GM21529 (cell line): ENCODE results near the gene PAFAH1B1.
"Not testable (repeated sequence)": the region's sequence is repeated elsewhere in the genome, so short reads cannot be mapped to it uniquely, and the experiment has no call there.

ENCODE experiments used
- ATAC-seq: cut with Tn5 transposase; IDR thresholded peaks from one replicate; pipeline ENCODE4 v1.9.1; 2021; ENCODE audit not compliant: unreplicated experiment

Gene PAFAH1B1

GRCh38 chr17:2592971-2593820 is at the start of gene PAFAH1B1:
PAFAH1B1 (plus strand) TSS chr17:2593654; CDS start chr17:2638289, 44,635 bp downstream.
- peak; percentile 81 for ATAC-seq

- no peak for ATAC-seq
Measured at GRCh38 chr17:2545393-2545792, 48.1 kb upstream of the PAFAH1B1 start.

GRCh38 chr17:2547176-2547575 is 46.3 kb upstream of the PAFAH1B1 start:
- no peak for ATAC-seq

DNA sequence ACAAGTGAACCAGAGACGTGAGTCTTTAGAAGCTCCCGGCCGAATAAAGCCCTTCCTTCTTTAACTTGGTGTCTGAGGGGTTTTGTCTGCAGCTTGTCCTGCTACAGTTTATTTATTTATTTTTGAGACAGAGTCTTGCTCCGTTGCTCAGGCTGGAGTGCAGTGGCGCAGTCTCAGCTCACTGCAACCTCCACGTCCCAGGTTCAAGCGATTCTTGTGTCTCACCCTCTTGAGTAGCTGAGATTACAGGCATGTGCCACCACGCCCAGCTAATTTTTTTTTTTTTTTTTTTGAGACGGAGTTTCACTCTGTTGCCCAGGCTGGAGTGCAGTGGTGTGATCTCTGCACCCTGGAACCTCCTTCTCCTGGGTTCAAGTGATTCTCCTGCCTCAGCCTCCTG is 45.4 kb upstream of the PAFAH1B1 start:
- ATAC-seq: not testable (repeated sequence)

GRCh38 chr17:2549392-2550211 is 43.9 kb upstream of the PAFAH1B1 start:
- ATAC-seq: no peak

GRCh38 chr17:2551493-2551892 is 42.0 kb upstream of the PAFAH1B1 start:
- ATAC-seq: no peak

DNA sequence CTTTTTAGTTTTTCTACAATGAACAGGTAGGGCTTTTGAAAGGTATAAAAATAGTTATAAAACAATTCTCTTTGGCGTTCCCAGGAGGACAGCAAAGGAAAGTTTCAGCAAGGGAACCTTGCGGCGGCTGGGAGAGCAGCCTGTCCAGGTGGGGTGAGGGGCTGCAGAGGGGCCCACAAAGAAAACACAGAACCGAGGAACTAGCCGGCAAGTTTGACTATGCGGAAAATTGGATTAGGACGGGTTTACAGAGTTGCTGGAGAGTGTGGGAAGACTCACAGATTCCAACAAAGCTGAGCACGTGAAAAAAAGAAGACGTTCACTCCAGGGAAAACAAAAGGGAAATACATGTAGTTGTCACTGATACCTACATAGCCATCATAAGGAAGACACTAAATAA is 41.5 kb upstream of the PAFAH1B1 start:
- ATAC-seq: no peak

- ATAC-seq: no peak
Measured at GRCh38 chr17:2560658-2561057, 32.8 kb upstream of the PAFAH1B1 start.

DNA sequence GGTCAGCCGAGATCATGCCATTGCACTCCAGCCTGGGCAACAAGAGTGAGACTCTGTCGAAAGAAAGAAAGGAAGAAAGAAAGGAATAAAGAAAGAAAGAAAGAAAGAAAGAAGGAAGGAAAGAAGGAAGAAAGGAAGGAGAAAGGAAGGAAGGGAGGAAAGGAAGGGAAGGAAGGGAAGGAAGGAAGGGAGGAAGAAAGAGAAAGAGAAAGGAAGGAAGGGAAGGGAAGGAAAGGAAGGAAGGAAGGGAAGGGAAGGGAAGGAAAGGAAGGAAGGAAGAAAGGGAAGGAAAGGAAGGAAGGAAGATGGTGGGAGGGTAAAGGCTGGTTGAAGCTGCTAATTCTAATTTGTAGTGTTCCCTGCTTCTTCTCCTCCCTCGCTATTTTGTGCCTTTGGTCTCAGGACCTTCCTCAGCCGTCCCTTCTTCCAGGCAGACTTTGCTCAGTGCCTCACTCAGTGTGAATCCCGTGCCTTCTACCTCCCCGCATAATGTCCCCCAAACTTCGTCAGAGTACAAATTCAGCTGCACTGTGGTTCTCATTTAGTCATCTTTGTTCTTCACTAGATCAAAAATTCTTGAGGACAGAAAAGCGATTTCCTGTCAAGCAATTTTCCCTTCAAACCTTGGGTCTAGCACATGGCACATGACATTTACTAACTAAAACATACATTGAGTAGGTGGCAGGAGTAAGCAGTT is 31.1 kb upstream of the PAFAH1B1 start:
- ATAC-seq: no peak

DNA sequence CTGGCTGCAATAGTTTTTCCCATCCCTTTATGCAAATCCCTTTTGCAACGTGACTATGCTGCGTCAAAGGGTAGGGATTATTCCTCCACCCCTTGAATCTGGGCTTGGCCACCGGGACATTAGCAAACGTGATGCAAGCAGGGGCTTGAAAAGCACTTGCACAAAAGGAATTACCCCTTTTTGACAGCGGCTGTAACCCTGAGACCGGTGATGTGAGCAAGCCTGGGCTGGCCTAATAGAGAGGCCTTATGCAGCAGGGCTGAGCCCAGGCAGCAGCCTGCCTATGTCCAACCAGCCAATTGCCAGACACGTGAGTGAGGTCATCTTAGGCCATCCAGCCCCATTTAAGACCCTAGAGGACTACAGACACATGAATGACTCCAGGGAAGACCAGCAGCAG is 30.4 kb upstream of the PAFAH1B1 start:
- ATAC-seq: no peak

DNA sequence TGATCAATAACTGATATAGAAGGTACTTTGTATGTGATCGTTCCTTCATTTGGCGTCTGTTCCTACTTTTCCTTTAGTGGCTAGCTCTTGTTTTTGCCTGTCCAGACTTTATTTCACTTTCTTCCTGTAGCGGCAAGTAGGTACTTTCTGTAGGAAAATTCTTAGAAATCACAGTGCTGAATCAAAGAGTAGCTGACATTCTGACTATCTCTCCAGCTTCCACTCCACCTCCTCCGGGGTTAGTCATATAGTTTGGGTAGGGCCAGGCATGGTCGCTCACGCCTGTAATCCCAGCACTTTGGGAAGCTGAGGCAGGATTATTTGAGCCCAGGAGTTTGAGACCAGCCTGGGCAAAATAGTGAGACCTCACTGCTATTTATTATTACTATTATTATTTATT is 29.9 kb upstream of the PAFAH1B1 start:
- no peak for ATAC-seq

DNA sequence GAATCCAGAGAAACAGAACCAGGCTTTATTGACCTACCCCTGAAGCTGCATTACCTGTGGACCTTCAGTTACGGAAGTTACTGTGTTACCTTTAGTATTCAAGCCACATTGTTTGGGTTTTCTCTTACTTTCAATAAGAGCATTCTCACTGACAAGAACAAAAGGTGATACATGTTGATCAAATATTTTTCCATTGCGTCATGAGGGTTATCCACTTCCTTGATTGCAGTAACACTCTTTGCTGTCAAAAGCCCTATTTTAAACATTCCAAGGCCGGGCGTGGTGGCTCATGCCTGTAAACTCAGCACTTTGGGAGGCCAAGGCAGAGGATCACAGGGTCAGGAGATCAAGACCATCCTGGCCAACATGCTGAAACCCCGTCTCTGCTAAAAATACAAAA is 28.6 kb upstream of the PAFAH1B1 start:
- no peak for ATAC-seq

- no peak for ATAC-seq
Measured at GRCh38 chr17:2566056-2566455, 27.4 kb upstream of the PAFAH1B1 start.

DNA sequence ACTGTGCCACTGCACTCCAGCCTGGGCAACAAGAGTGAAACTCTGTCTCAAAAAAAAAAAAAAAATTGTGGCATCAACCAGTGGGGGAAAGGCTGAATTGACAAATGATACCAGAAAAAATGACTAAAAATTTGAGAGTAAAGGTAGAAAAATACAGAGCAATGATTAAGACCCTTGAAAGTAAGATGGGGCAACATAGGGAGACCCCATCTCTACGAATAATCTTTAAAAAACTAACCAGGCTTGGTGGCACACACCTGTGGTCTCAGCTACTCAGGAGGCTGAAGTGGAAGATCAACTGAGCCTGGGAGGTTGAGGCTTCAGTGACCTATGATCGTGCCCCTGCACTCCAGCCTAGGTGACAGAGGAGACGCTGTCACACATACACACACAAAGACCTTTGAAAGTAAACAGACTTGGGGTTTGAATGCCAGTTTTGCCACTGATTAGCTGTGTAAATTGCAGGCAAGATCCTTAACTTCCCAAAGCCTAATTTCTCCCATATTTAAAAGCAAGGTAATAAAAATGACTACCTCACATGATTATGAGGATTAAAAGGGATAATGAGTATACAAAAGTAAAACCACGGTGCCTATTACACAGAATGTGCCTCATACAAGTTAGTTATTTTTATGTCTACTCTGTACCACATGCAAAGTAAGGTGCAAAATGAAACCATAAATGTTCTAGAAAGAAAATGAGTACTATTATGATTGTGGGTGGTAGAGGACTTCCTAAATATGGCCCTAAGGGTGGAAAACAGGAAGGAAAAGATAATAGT is 21.7 kb upstream of the PAFAH1B1 start:
- ATAC-seq: peak; percentile 83

GRCh38 chr17:2572304-2572609 is 21.2 kb upstream of the PAFAH1B1 start:
- ATAC-seq: peak; percentile 37

- ATAC-seq: no peak
Measured at GRCh38 chr17:2580151-2580550, 13.3 kb upstream of the PAFAH1B1 start.

- no peak for ATAC-seq
Measured at GRCh38 chr17:2580661-2581060, 12.8 kb upstream of the PAFAH1B1 start.

GRCh38 chr17:2582493-2582892 is 11.0 kb upstream of the PAFAH1B1 start:
- ATAC-seq: no peak

- ATAC-seq: no peak
Measured at GRCh38 chr17:2591040-2591640, 2.3 kb upstream of the PAFAH1B1 start.
